Smooth muscle cell (in vitro differentiated cells): ENCODE measurements around the gene VIPR2. TPM values are rescaled to one million over a fixed set of nuclear protein-coding genes. Genes with fewer than 3 reads are reported as not detected.

Experiments
- DNase-seq: peaks from one replicate; lab custom pipeline; 2025; ENCODE audit not compliant: unreplicated experiment; lab: John Stamatoyannopoulos, UW
- H2AFZ ChIP-seq: fragments of 200-600 bp; sonication (generic); 2 replicates; pipeline ENCODE4 v1.6.0; 2016; ENCODE audit warnings: antibody characterized with exemption, low read depth, mild to moderate bottlenecking
- H3F3A ChIP-seq: fragments of 200-600 bp; sonication (generic); 2 replicates; pipeline ENCODE4 v1.6.0; 2017; ENCODE audit warnings: antibody characterized with exemption, low read depth
- H3K27ac ChIP-seq: fragments of 200-600 bp; sonication (generic); 2 replicates; pipeline ENCODE4 v1.5.1; 2016; ENCODE audit warnings: low read depth, mild to moderate bottlenecking
- H3K27me3 ChIP-seq: fragments of 200-600 bp; sonication (generic); 2 replicates; pipeline ENCODE4 v1.6.1; 2016; ENCODE audit warnings: low read depth, mild to moderate bottlenecking
- H3K36me3 ChIP-seq: fragments of 200-600 bp; sonication (generic); 2 replicates; pipeline ENCODE4 v1.5.1; 2016; ENCODE audit warnings: low read depth
- H3K4me1 ChIP-seq: fragments of 200-600 bp; sonication (generic); 2 replicates; pipeline ENCODE4 v1.5.1; 2016; ENCODE audit warnings: low read depth
- H3K4me2 ChIP-seq: fragments of 200-600 bp; sonication (generic); 2 replicates; pipeline ENCODE4 v1.6.0; 2016; ENCODE audit warnings: mild to moderate bottlenecking
- H3K4me3 ChIP-seq: fragments of 200-600 bp; sonication (generic); 2 replicates; pipeline ENCODE4 v1.5.1; 2016; ENCODE audit warnings: mild to moderate bottlenecking
- H3K79me2 ChIP-seq: fragments of 200-600 bp; sonication (generic); 2 replicates; pipeline ENCODE4 v1.6.0; 2016; ENCODE audit warnings: low read depth, mild to moderate bottlenecking
- H3K9ac ChIP-seq: fragments of 200-600 bp; sonication (generic); 2 replicates; pipeline ENCODE4 v1.6.0; 2016; ENCODE audit warnings: low read depth
- H3K9me3 ChIP-seq: fragments of 200-600 bp; sonication (generic); replicated peaks from 2 replicates; pipeline ENCODE4 v1.5.1; 2016; ENCODE audit warnings: low read depth
- H4K20me1 ChIP-seq: fragments of 200-600 bp; sonication (generic); 2 replicates; pipeline ENCODE4 v1.6.0; 2016; ENCODE audit warnings: low read depth
- CTCF ChIP-seq: fragments of 200-600 bp; sonication (generic); IDR thresholded peaks from 2 replicates; pipeline ENCODE4 v1.5.1; 2017; ENCODE audit warnings: borderline replicate concordance, mild to moderate bottlenecking, antibody characterized with exemption; ENCODE audit not compliant: insufficient read depth, poor library complexity, severe bottlenecking
- WGBS: methylation state at CpG from one replicate; pipeline ENCODE4 v1.1.7; 2016; ENCODE audit warnings: low lambda C conversion rate; 5-methylcytosine and 5-hydroxymethylcytosine counted together
- polyA plus RNA-seq: library from polyadenylated mRNA; unstranded; fragments of >200 nt; fragmentation: Nextera tagmentation; extraction: Ambion mirVana; gene quantifications from 2 replicates; pipeline ENCODE4 v1.2.1, GENCODE V29; 2016
- total RNA-seq: library from RNA; depleted of rRNA; stranded (reverse); fragments of >200 nt; gene quantifications from 2 replicates; pipeline ENCODE4 v1.2.3, GENCODE V29; 2014

VIPR2 gene
- total and polyA plus RNA-seq, 2 experiments from 2014 or later: not detected

GRCh38 chr7:159050704-159051103 lies 94.0 kb downstream of the VIPR2 start:
- H3K4me1 ChIP-seq: no peaks in the 10 kb centered on the region
- no peak overlapping the region for H3K27ac ChIP-seq
- no peak overlapping the region for H2AFZ ChIP-seq
- H3F3A ChIP-seq: no peaks in the 10 kb centered on the region
- H3K9me3 ChIP-seq: no peaks in the 10 kb centered on the region
- H3K4me2 ChIP-seq: no peak overlapping the region
- no peak for DNase-seq
- H3K36me3 ChIP-seq: no peaks in the 10 kb centered on the region
- no peak overlapping the region for H3K4me3 ChIP-seq
- H4K20me1 ChIP-seq: no peaks in the 10 kb centered on the region
- H3K9ac ChIP-seq: no peak overlapping the region
- no peak for TF ChIP-seq CTCF
- H3K27me3 ChIP-seq: no peaks in the 10 kb centered on the region
- H3K79me2 ChIP-seq: no peaks in the 10 kb centered on the region
- WGBS: 94% methylated on average over 2 of the region's 2 CpGs

GRCh38 chr7:159049266-159050025 lies 95.2 kb downstream of the VIPR2 start:
- Histone ChIP-seq H3K4me2 (no peak overlapping the region), H3F3A (no peaks in the 10 kb centered on the region), H2AFZ (no peak overlapping the region), H3K27me3 (no peaks in the 10 kb centered on the region), H3K4me3 (no peak overlapping the region), H3K27ac (no peak overlapping the region), H3K9ac (no peak overlapping the region), H3K9me3 (no peaks in the 10 kb centered on the region), H4K20me1 (no peaks in the 10 kb centered on the region), H3K79me2 (no peaks in the 10 kb centered on the region), H3K4me1 (no peaks in the 10 kb centered on the region), H3K36me3 (no peaks in the 10 kb centered on the region)
- DNase-seq: no peak
- no peak for TF ChIP-seq CTCF
- 91% methylated on average over 15 of the region's 15 CpGs for WGBS

GRCh38 chr7:159048656-159049055 lies 96.0 kb downstream of the VIPR2 start:
- H3K9me3 ChIP-seq: no peaks in the 10 kb centered on the region
- TF ChIP-seq CTCF: no peak
- no peaks in the 10 kb centered on the region for H3K4me1 ChIP-seq
- H3K36me3 ChIP-seq: no peaks in the 10 kb centered on the region
- DNase-seq: no peak
- WGBS: 78% methylated on average over 2 of the region's 2 CpGs
- H2AFZ ChIP-seq: no peak overlapping the region
- no peaks in the 10 kb centered on the region for H4K20me1 ChIP-seq
- H3K9ac ChIP-seq: no peak overlapping the region
- H3K4me3 ChIP-seq: no peak overlapping the region
- H3K4me2 ChIP-seq: no peak overlapping the region
- H3K79me2 ChIP-seq: no peaks in the 10 kb centered on the region
- H3K27me3 ChIP-seq: no peaks in the 10 kb centered on the region
- no peaks in the 10 kb centered on the region for H3F3A ChIP-seq
- no peak overlapping the region for H3K27ac ChIP-seq

- Histone ChIP-seq H3K4me2 (no peak overlapping the region), H3K27ac (no peak overlapping the region)
- WGBS: 76% methylated on average over 2 of the region's 2 CpGs
Observed at GRCh38 chr7:159047536-159047935, 97.1 kb downstream of the VIPR2 start.

More at GRCh38 chr7:159047536-159047935, 97.1 kb downstream of the VIPR2 start:
- Histone ChIP-seq H3F3A (no peaks in the 10 kb centered on the region), H3K79me2 (no peaks in the 10 kb centered on the region), H3K36me3 (no peaks in the 10 kb centered on the region), H3K4me3 (no peak overlapping the region), H4K20me1 (no peaks in the 10 kb centered on the region), H3K9ac (no peak overlapping the region), H3K4me1 (no peaks in the 10 kb centered on the region), H3K27me3 (no peaks in the 10 kb centered on the region), H2AFZ (no peak overlapping the region), H3K9me3 (no peaks in the 10 kb centered on the region)
- TF ChIP-seq CTCF: no peak
- DNase-seq: no peak
